GM12891 (cell line): Measurements from ENCODE around the gene SLC22A2.

ENCODE experiments used
- PAX5 ChIP-seq: IDR thresholded peaks from 2 replicates; pipeline ENCODE4 v1.6.1; 2011; ENCODE audit warnings: low read length, moderate library complexity, mild to moderate bottlenecking; ENCODE audit not compliant: insufficient read depth, severe bottlenecking
- POLR2A ChIP-seq: IDR thresholded peaks from 2 replicates; pipeline ENCODE4 v1.6.1; 2011; ENCODE audit warnings: low read depth, low read length, control low read depth
- POLR2AphosphoS5 ChIP-seq: IDR thresholded peaks from 2 replicates; pipeline ENCODE4 v1.6.1; 2011; ENCODE audit warnings: low read depth, low read length, control low read depth
- POU2F2 ChIP-seq: IDR thresholded peaks from 2 replicates; pipeline ENCODE4 v1.6.1; 2011; ENCODE audit warnings: low read depth, mild to moderate bottlenecking, control low read depth, low read length, moderate library complexity
- SPI1 ChIP-seq: IDR thresholded peaks from 2 replicates; pipeline ENCODE4 v1.6.1; 2011; ENCODE audit warnings: low read depth, low read length, control low read depth
- TAF1 ChIP-seq: IDR thresholded peaks from 2 replicates; pipeline ENCODE4 v1.6.1; 2011; ENCODE audit warnings: low read depth, low read length, control low read depth

DNA sequence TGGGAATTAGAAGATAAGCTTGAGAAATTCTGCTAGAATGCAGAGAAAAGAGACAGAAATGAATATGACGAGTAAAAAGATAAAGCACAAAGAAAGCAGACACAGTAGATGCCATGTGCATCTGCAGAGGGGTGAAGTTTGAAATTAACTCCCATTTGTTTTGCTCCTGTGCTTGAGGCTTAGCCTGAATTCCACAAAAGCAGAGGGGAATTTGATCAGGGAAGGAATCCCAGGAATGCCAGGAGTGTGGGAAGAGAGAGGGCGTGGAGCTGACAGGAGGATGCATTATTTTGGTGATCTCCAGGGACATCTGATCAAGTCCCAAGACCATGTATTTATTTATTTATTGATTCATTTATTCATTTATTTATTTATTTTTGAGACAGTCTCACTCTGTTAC, 81.4 kb downstream of the SLC22A2 start:
- TF ChIP-seq TAF1: no peak
- no peak for TF ChIP-seq POLR2AphosphoS5
- TF ChIP-seq POLR2A: no peak
- TF ChIP-seq PAX5: no peak
- TF ChIP-seq SPI1: no peak
- TF ChIP-seq POU2F2: no peak
